GM18858 (cell line): ENCODE measurements around the gene TNNI2.
"Not testable (repeated sequence)": the region's sequence is repeated elsewhere in the genome, so short reads cannot be mapped to it uniquely, and the experiment has no call there.

ENCODE experiments used
- ATAC-seq: cut with Tn5 transposase; IDR thresholded peaks from one replicate; pipeline ENCODE4 v1.9.1; 2021; ENCODE audit not compliant: unreplicated experiment

Gene TNNI2

DNA sequence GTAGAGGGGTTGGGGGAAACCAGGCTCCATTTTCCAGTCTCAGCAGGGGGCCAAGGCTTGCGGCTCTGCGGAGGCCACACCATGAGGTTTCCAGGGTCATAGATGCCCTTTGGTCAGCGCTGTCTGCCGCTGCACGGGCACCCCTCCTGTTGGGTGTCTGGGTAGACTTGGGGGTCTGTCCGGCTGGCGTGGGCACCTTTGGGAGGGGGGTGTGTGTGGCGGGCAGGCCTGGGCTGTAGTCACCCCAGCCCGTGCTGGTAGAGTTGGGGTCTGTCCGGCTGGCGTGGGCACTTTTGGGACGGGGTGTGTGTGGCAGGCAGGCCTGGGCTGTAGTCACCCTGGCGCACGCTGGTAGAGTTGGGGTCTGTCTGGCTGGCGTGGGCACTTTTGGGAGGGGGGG is 32.8 kb downstream of the TNNI2 start:
- ATAC-seq = no peak

DNA sequence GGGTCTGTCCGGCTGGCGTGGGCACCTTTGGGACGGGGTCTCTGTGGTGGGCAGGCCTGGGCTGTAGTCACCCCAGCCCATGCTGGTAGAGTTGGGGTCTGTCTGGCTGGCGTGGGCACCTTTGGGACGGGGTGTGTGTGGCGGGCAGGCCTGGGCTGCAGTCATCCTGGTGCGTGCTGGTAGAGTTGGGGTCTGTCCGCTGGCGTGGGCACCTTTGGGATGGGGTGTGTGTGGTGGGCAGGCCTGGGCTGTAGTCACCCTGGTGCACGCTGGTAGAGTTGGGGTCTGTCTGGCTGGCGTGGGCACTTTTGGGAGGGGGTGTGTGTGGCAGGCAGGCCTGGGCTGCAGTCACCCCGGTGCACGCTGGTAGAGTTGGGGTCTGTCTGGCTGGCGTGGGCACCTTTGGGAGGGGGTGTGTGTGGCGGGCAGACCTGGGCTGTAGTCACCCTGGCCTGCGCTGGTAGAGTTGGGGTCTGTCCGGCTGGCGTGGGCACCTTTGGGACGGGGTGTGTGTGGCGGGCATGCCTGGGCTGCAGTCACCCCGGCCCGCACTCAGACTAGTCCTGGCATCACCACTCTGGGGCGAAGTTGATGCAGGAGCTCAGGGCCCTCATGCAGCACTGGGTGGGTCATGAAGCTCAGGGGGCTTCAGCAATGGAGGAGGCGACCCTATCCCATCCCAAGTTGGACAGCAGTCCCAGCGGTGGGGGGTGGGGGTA is 33.6 kb downstream of the TNNI2 start:
- no peak for ATAC-seq

DNA sequence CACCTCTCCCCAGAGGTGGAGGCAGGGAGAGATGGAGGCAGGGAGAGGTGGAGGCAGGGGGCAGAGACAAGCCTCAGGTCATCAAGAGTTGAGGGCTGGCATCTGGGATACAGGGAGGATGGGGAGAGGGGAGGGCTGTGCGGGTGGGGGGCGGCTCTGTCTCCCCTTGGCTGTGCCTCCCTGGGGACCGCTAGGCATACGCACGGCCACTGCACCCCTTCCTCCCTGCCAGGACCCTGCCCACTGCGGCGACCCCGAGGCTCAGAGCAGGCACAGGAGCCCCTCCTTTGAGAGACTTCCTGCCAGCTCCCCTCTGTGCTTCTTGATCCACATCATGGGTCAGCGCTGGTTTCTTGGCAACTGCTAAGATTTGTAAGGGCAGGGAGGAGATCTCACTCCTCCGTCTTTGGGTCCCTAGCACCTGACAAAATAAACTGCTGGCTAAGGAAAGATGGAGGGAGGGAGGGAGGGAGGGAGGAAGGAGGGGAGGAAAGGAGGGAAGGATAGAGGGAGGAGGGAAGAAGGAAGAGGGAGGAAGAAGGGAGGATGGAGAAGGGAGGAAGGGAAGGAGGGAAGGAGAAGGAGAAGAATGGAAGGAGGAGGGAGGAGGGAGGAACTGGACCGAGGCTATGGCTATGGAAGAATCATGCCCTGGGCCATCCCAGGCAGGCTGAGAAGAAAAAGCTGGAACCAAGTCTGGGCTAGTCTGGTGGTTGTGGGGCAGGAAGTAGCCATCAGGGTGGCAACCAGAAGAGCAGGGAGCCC is 34.4 kb downstream of the TNNI2 start:
- ATAC-seq = no peak

DNA sequence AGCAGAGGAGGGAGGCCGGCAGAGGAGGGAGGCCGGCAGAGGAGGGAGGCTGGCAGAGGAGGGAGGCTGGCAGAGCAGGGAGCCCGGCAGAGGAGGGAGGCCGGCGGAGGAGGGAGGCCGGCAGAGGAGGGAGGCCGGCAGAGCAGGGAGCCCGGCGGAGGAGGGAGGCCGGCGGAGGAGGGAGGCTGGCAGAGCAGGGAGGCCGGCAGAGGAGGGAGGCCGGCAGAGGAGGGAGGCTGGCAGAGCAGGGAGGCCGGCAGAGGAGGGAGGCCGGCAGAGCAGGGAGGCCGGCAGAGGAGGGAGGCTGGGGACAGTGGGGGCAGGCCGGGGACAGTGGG is 35.0 kb downstream of the TNNI2 start:
- not testable (repeated sequence) for ATAC-seq

DNA sequence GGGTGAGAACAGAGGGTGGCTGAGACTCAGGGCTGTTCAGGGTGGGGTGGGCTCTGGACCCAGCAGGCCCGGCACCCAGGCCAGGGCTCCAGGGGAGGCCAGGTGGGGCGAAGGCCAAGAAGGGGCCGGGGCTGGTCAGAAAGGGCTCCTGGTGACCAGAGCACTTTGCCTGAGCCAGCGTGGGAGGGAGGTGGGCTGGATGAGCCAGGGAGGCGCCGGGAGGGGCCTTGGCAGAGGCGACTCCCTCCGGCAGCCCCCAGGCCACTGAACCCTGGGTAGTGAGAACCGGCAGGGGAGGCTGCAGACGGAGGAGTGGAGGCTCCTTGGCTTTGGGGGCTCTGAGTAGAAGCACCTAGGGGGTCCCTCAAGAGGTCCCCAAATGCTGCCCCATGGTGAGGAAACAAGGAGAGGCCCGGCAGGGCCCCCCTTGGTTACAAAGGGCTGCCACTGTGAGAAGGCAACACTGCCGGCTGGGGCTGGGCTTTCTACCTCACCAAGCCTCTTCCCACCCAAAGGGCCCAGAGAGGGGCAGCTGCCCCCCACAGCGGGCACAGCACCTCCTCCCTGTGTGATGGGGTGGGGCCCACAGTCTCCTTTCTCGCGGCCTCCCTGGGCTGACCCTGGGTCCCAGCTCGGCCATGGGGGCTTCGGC is 35.8 kb downstream of the TNNI2 start:
- ATAC-seq = not testable (repeated sequence)

DNA sequence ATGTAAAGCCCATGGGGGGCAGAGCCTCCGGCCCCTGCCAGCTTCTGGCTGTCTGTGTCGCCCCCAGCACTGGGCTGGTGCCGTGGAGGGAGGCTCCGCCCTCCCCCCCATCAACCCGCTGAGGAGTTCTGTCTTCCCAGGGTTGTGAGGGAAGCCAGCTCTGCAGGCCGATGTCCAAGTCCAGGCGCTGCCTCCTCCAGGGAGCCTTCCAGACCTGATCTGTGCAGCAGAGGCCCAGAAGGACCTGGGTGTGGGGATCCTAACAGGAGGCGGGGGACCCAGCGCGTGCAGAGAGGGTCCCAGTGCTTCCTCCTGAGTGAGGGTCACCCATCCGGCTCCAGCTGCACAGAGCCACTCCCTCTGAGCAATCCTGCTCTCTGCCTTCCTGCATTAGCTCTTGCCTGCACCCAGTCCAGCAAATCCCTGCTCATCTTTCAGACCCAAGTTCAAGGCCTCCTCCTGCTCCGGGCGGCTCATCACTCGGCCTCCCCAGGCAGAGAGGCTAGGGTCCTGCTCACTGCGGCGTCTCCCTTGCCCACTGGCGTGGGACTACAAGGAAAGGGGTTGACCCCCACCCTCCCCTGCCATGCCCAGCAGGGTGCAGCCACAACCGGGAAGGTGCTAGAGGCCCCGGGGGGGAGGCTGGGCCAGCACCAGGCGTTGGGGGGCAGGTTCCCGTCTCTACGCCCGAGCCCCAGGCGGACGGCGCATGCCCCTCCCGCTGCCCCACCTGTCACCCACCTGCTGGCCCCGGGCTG is 36.5 kb downstream of the TNNI2 start:
- no peak for ATAC-seq

DNA sequence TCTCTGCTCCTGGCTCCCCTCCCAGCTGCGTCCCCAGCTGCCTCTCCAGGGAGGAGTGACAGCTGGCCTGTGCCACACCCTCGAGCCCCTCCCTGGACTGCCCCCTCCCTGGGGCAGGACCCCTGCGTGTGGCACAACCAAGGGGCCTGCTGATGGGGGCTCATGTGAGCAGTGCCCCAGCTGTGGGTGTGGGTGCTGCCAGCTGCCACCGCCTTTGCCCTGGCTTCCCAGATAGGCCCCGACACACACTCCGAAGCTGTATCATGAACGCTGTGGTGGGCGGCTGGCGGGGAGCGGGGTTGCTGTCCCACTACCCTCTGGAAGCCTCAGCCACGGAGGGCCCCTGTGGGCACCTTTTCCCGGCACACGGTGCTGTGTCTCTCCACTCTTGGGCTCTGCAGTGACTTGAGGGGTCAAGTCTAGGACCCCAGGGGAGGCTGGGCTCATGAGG is 37.1 kb downstream of the TNNI2 start:
- not testable (repeated sequence) for ATAC-seq

DNA sequence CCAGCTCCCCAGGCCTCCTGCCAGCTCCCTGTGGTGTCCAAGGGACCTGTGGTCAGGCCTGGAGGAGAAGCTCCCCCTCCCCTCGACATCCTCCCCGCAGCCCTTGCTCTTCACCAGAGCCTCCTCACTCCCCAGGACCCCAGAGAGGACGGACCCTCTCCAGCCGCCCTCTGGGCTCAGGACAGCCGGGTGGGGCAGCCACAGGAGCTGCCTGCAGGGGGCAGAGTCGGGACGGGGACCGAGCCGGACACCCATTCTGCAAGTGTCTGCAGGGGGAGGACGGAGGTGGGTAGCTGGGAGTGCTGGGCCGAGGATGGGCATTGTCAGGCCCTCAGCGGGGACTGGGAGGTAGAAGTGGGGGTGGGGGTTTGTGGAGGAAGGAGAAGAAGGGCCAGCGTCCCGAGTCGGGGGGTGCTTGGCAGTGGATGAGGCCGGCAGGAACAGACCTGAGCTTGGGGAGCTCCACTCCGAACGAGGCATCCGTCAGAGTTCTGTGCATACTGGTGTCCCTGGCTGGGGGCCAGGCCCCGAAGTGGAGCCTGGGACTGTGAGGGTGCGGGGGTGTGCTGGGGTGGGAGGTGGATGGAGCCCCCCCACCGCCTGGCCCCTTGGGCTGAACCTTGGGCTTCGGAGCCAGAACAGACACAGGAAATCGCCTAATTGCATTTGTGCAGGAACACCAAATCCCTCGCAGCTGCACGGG is 37.7 kb downstream of the TNNI2 start:
- no peak for ATAC-seq

DNA sequence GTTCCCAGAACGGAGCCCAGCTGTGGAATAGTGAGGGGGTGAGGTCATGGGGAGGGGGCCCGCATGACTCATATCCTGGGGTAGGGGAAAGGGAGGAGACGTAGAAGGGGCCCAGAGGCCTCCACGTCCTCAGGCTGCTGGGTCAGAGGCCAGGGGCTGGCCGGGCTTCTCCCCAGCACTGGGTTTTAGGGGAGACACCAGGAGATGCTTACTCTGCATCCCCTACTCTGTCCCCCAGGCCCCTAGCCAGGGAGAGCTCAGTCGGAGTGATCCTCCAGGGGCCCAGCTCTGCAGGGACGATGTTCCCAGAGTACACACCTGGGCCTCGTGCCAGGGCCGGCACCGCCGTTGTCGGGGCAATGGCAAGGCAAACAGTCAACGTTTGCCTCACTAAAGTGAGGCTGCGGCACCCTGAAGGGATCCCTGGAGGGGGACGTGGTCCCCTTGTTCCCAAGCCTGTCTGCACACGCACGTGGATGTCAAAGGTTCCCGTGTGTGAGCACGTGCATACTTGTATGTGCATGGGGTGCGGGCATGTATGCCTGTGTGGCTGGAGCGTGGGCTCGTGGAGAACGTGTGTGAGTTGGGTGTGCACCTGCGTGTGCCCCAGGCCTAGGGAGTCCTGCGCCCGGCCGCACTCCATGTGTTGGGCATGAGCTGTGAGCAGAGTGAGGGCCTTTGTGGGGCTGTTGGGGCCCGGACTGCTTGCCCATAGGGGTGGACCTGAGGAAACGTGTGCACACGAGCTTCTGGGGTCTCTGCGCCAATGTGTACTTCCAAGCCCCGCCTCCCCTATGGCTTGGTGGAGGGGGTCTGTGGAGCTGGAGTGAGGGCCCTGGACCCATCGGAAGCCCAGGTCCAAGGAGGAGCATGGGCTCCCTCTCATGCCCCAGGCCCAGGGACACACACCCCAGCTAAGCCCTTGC is 38.7 kb downstream of the TNNI2 start:
- no peak for ATAC-seq

DNA sequence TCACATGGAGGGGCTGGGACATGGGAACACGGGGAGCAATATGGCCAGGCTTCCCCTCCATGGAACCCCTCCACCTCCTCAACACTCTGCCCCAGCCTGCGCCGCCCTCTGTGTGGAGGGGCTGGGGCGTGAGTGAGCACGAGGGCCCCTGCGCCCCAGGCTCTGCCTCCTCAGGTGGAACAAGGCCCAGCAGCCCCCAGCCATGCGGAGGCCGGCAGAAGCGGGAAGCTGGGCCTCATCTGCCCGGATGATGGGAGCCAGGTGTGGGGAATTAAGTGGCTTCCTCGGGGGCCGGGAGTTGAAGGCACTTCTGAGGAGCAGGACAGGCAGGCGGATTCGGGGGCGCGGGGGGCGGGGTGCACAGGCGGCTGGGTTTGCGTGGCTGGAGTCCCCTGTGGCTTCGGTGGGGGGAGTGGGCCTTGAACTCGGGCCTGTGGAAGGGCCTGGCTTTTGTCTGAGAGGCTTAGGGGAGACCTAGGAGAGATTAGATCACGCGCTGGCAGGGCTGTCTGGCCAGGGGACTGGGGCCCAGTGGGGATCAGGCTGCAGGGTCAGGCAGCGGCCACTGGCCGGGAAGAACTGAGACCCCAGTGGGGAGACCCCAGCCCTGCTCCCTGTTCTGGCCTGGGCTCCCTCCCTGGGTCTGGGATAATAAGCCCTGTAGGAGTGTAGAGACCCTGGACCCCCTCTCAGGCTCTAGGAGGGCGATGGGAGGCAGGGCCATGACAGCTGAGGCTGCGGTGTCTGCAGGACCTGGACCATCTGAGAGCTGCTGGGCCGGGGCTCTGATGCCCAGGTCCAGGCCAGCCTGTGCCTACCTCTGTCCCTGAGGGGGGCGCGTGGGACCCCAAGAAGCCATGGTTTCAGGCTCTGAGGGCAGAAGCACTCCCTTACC is 39.6 kb downstream of the TNNI2 start:
- ATAC-seq = no peak

DNA sequence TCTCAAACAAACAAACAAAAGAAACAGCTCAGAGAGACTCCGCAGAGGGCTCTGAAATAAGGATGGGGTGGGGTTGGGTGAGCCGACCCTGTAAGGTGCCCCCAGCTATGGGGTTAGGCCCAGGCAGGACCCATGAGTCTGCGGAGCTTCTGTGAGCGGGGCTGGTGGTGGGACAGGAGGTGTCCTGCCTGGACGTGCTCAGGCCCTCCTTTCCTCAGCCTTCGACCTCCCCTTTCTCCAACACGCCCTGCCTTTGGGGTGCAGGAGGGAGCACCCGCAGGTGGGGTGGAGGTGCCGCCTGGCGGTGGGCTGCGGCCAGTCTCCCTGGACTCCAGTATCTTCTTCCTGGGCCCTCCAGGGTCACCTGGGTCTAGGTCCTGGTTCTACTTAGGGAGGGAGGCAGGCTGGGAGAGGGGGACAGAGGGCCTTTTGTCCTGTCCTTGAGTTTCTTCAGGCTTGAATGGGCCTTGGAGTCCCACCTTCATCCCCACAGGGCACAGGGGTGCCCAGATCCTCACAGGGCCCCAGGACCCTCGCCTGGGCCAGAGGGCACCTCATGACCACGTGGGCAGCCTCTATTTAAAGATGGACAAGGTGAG is 40.7 kb downstream of the TNNI2 start:
- ATAC-seq = no peak

DNA sequence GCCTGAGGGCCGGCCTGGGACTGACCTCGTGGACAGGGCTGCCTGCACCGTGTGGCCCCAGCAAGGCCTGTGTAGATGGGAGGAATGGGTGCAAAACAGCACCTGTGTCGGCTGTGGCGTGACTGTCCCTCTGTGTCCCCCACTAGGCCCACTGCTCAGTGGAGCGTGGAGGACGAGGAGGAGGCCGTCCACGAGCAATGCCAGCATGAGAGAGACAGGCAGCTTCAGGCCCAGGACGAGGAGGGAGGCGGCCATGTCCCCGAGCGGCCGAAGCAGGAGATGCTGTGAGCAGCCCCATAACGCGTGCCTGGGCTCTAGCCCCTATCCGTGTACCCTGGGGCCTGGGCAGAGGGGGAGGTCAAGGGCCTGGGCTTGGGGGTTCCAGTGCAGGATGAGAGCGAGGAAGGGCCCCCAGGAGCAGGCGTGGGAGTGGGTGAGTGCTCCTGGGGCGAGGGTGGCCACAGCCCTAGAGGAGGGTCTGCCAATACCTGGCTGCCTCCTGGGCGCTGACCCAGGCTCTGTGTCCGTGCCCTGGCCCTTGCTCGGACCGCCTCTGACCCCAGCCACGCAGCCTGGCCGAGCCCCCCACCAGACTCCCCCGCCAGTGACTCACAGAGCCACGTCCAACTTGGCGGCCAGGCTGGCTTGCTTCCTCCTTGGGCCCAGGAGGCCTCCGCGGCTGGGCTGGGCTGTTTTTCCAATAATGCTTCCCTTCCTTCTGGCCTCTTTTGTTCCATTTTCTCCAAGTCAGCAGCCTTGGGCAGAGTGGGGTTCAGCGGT is 41.4 kb downstream of the TNNI2 start:
- ATAC-seq = no peak

DNA sequence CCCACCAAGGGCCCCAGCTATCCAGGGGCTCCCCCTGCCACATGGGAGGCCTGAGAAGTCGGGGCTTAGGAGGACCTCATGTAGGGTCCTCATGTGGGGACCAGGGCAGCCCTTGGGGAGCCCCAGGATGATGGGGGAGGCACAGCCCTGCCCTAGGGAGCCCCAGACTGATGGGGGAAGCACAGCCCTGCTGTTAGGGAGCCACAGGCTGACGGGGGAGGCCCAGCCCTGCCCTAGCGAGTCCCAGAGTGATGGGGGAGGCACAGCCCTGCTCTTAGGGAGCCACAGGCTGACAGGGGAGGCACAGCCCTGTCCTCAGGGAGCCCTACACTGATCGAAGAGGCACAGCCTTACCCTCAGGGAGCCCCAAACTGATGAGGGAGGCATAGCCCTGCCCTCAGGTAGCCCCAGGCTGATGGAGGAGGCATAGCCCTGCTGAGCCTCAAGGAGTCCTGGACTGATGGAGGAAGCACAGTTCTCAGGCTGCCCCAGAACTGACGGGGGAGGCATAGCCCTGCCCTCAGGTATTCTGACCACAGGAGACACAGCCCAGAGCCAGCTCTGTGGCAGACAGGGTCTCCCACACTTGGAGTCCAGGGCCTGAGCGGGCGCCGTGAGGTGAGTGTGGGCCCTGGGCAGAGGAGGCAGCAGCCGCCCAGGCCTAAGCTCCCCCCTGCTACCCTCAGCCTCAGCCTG is 42.1 kb downstream of the TNNI2 start:
- ATAC-seq = no peak

DNA sequence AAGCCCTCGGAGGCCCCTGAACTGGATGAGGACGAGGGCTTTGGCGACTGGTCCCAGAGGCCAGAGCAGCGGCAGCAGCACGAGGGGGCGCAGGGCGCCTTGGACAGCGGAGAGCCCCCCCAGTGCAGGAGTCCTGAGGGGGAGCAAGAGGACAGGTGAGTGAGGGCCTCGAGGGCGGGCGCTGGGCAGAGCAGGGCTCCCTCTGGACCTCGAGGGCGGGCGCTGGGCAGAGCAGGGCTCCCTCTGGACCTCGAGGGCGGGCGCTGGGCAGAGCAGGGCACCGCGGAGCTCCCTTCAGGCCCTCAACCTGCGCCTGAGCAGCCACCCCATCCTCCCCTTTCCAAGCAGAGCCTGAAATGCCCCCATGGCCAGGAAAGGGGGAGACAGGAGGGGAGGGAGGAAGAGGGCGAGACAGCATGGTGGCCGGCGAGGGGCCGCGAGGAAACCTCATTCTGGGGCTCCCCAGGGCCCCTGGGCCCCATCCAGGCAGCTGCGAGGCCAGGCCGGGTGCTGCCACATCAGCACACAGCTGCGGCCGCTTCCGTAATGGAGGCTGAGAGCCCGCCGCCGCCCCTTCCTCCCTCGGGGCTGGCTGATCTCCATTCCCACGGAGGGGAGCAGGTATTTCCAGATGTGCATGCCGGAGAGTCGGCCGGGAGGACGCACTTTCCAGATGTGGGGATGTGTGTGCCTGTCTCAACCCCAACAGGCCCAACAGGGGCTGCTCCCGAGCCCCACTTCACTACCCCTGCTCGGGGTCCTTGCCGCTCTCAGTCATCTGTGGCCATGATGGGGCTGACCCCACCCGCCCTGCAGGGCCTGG is 42.9 kb downstream of the TNNI2 start:
- ATAC-seq = no peak

DNA sequence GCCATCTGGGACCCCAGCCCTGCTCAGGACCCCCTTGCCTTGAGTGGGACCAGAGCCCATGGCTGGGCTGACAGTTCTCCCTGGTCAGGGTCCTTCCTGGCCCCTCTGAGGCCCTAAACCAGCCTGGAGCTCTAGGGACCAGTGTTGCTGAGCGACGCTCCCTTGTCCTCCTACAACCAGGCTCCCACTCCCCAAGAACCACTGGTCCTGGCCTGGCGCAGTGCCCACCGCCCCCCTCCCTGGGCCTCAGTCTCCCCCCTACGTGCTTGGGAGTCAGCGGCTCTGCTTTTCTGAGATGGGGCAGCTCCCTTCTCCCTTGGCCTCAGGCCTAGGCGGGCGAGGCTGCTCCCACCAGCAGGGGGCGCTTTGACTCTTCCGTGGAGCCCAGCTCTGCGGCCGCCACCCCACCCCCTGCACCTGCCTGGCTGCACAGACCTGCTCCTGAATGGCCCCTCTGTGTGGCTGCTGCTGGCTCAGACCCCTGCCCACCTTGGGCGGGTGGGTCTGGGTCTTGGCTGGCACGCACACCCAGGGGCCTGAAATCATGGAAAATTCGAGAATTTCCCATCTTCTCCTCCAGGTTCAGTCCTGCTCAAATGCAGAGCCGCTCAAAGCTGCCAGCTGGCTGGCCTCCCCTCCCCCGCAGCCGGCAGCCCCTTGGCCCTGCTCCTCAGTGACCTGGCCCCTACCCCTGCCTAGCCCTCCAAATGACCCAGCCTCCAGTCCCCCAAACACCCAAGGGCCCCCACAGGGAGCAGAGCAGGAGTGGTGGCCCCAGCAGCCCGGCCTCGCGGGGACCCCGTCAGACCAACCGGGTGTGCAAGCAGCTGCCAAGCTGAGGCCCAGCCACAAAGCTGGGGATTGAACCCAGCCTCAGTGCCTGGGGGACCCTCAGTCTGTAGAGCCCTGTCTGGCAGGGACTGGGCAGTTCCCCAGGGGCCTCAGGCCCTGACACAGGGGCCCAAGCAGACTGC is 43.8 kb downstream of the TNNI2 start:
- no peak for ATAC-seq
